HG02588 (cell line): ENCODE data around the gene ALG10B.
"Not testable (repeated sequence)": the region's sequence is repeated elsewhere in the genome, so short reads cannot be mapped to it uniquely, and the experiment has no call there.

Source experiments
- ATAC-seq: cut with Tn5 transposase; IDR thresholded peaks from one replicate; pipeline ENCODE4 v1.9.1; 2021; ENCODE audit warnings: mild to moderate bottlenecking, moderate library complexity; ENCODE audit not compliant: unreplicated experiment

Gene ALG10B

GRCh38 chr12:38316391-38317129, at the start of gene ALG10B:
Gene ALG10B, plus strand, starts transcription at chr12:38316774. Its CDS starts 120 bp downstream, at chr12:38316894.
- peak; percentile 100 for ATAC-seq

GRCh38 chr12:38268612-38269011, 48.0 kb upstream of the ALG10B start:
- ATAC-seq: no peak

GRCh38 chr12:38269897-38270296, 46.7 kb upstream of the ALG10B start:
- no peak for ATAC-seq

GRCh38 chr12:38279756-38280155, 36.8 kb upstream of the ALG10B start:
- ATAC-seq: no peak

- ATAC-seq: no peak
These were observed 33.7 kb upstream of the ALG10B start for GRCh38 chr12:38282886-38283285.

- ATAC-seq: no peak
These were observed 27.2 kb upstream of the ALG10B start for GRCh38 chr12:38289396-38289795.

- no peak for ATAC-seq
These were observed 25.4 kb upstream of the ALG10B start for GRCh38 chr12:38291160-38291559.

- not testable (repeated sequence) for ATAC-seq
These were observed 13.6 kb upstream of the ALG10B start for GRCh38 chr12:38302972-38303371.

- not testable (repeated sequence) for ATAC-seq
These were observed 5.4 kb downstream of the ALG10B start for GRCh38 chr12:38321966-38322365.

- no peak for ATAC-seq
These were observed 8.3 kb downstream of the ALG10B start for GRCh38 chr12:38324912-38325311.

- no peak for ATAC-seq
These were observed 10.8 kb downstream of the ALG10B start for GRCh38 chr12:38327356-38327755.

GRCh38 chr12:38328306-38328895, 11.8 kb downstream of the ALG10B start:
- ATAC-seq: no peak

GRCh38 chr12:38330414-38330813, 13.8 kb downstream of the ALG10B start:
- not testable (repeated sequence) for ATAC-seq

- ATAC-seq: no peak
These were observed 16.2 kb downstream of the ALG10B start for GRCh38 chr12:38332814-38333213.

GRCh38 chr12:38342444-38342843, 25.9 kb downstream of the ALG10B start:
- ATAC-seq: no peak

- not testable (repeated sequence) for ATAC-seq
These were observed 26.7 kb downstream of the ALG10B start for GRCh38 chr12:38343256-38343655.

GRCh38 chr12:38343916-38344315, 27.3 kb downstream of the ALG10B start:
- not testable (repeated sequence) for ATAC-seq

- peak; percentile 99 for ATAC-seq
These were observed 34.0 kb downstream of the ALG10B start for GRCh38 chr12:38350342-38351174.

GRCh38 chr12:38351175-38351508, 34.6 kb downstream of the ALG10B start:
- ATAC-seq: not testable (repeated sequence)

- no peak for ATAC-seq
These were observed 50.9 kb downstream of the ALG10B start for GRCh38 chr12:38367506-38367905.

- no peak for ATAC-seq
These were observed 53.7 kb downstream of the ALG10B start for GRCh38 chr12:38370311-38370710.

- ATAC-seq: no peak
These were observed 57.2 kb downstream of the ALG10B start for GRCh38 chr12:38373784-38374183.
